ACC112 (cell line): ENCODE results near the gene PFKL.

Experiments
- H2AFZ ChIP-seq: fragments of 200-600 bp; sonication (generic); one replicate; pipeline ENCODE4 v1.6.0; 2017; ENCODE audit warnings: antibody characterized with exemption, low read length; ENCODE audit not compliant: unreplicated experiment
- H3K27ac ChIP-seq: fragments of 200-600 bp; sonication (generic); 2 replicates; pipeline ENCODE4 v1.5.1; 2014; ENCODE audit warnings: low read depth, mild to moderate bottlenecking, antibody characterized with exemption, low read length, moderate library complexity
- H3K27me3 ChIP-seq: fragments of 200-600 bp; sonication (generic); 2 replicates; pipeline ENCODE4 v1.6.1; 2014; ENCODE audit warnings: mild to moderate bottlenecking, antibody characterized with exemption, low read length, moderate library complexity, mixed read lengths; ENCODE audit not compliant: insufficient read depth
- H3K36me3 ChIP-seq: fragments of 200-600 bp; sonication (generic); 2 replicates; pipeline ENCODE4 v1.6.1; 2016; ENCODE audit warnings: mild to moderate bottlenecking, antibody characterized with exemption, low read length, moderate library complexity, mixed read lengths; ENCODE audit not compliant: insufficient read depth
- H3K4me1 ChIP-seq: fragments of 200-600 bp; sonication (generic); one replicate; pipeline ENCODE4 v1.6.1; 2016; ENCODE audit warnings: low read length, mixed read lengths; ENCODE audit not compliant: insufficient read depth, unreplicated experiment, control insufficient read depth
- H3K4me3 ChIP-seq: fragments of 200-600 bp; sonication (generic); 2 replicates; pipeline ENCODE4 v1.5.1; 2014; ENCODE audit warnings: mild to moderate bottlenecking, low read depth, low read length
- H3K79me2 ChIP-seq: fragments of 200-600 bp; sonication (generic); one replicate; pipeline ENCODE4 v1.6.0; 2016; ENCODE audit warnings: low read length; ENCODE audit not compliant: control insufficient read depth, unreplicated experiment, insufficient read depth

Gene PFKL

GRCh38 chr21:44316277-44316900, 16.5 kb downstream of the PFKL start:
- no peak overlapping the region for H3K4me3 ChIP-seq
- no peaks in the 10 kb centered on the region for H3K79me2 ChIP-seq
- H3K27ac ChIP-seq, result no peak overlapping the region
- no peaks in the 10 kb centered on the region for H3K4me1 ChIP-seq
- H2AFZ ChIP-seq, result no peak overlapping the region
- H3K36me3 ChIP-seq, result peaks cover 5% of the 10 kb centered on the region; the same call in 1 of the 2 replicates
- H3K27me3 ChIP-seq, result no peaks in the 10 kb centered on the region

- Histone ChIP-seq H3K4me1 (no peaks in the 10 kb centered on the region), H3K27ac (no peak overlapping the region), H3K27me3 (no peaks in the 10 kb centered on the region), H2AFZ (no peak overlapping the region), H3K79me2 (no peaks in the 10 kb centered on the region), H3K4me3 (no peak overlapping the region), H3K36me3 (peaks cover 3% of the 10 kb centered on the region; the same call in 1 of the 2 replicates)
Observed at GRCh38 chr21:44317241-44317782, 17.5 kb downstream of the PFKL start.

DNA sequence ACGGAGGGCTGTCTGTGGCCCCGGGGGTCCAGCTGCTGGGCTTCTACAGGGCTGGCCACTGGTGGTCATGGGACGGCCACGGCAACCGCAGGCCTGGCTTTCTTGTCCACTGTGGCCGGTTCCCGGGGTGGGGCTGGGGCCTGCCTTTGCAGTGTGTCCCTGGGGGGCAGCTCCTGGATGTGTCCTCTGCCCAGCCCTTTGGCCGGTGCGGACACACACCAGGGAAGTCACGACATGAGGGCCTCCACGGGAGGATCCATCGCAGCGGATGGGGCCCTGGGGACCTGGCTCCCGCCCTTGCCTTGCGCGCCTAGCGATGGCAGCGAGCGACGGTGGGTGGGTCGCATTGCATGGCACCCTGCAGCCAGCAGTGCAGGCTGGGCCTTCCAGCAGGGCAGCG, 18.0 kb downstream of the PFKL start:
- H3K4me1 ChIP-seq, result no peaks in the 10 kb centered on the region
- H2AFZ ChIP-seq, result no peak overlapping the region
- H3K4me3 ChIP-seq, result no peak overlapping the region
- H3K27ac ChIP-seq, result no peak overlapping the region
- H3K27me3 ChIP-seq, result no peaks in the 10 kb centered on the region
- H3K79me2 ChIP-seq, result no peaks in the 10 kb centered on the region
- H3K36me3 ChIP-seq, result peaks cover 3% of the 10 kb centered on the region; the same call in 1 of the 2 replicates

DNA sequence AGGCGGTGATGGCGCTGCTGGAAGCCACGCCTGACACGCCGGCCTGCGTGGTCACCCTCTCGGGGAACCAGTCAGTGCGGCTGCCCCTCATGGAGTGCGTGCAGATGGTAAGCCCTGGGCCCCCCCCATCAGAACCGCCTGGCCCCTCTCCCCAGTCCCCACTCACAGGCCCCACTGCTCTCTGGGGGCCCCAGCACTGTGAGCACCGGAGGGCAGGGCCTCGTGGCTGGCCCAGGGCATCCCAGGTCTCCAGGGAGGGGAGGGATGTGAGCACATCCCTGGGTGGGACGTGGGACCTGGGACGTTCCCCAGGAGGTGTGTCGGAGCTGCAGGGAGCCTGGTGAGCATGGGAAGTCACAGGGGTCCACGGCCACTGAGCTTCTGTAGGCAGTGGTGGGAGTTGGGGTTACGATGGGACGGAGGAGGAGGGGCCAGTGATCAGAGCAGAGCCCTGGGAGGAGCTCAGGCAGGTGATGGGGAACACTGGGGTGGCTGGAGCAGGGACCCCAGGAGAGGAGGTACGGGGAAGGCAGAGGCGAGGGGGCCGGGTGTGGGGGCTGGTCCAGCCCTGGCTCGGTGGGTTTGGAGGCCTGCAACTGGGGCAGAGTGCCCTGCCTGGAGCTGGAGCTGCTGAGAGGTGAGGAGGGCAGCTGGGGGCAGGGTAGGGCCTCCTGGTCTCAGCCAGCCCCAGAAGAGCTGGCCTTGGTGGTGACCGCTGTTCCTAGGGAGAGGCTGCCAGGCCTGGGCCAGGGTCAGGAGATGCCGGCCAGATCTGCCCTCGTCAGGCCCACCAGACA, 18.8 kb downstream of the PFKL start:
- Histone ChIP-seq H3K4me3 (no peak overlapping the region), H3K27ac (no peak overlapping the region), H3K4me1 (no peaks in the 10 kb centered on the region), H3K27me3 (no peaks in the 10 kb centered on the region), H3K36me3 (no peaks in the 10 kb centered on the region), H3K79me2 (no peaks in the 10 kb centered on the region), H2AFZ (no peak overlapping the region)

- Histone ChIP-seq H3K27me3 (no peaks in the 10 kb centered on the region), H3K27ac (no peak overlapping the region), H3K36me3 (no peaks in the 10 kb centered on the region; the same call in 1 of the 2 replicates), H3K4me3 (no peak overlapping the region), H3K79me2 (no peaks in the 10 kb centered on the region), H3K4me1 (no peaks in the 10 kb centered on the region), H2AFZ (no peak overlapping the region)
Observed at GRCh38 chr21:44319407-44320065, 19.7 kb downstream of the PFKL start.

DNA sequence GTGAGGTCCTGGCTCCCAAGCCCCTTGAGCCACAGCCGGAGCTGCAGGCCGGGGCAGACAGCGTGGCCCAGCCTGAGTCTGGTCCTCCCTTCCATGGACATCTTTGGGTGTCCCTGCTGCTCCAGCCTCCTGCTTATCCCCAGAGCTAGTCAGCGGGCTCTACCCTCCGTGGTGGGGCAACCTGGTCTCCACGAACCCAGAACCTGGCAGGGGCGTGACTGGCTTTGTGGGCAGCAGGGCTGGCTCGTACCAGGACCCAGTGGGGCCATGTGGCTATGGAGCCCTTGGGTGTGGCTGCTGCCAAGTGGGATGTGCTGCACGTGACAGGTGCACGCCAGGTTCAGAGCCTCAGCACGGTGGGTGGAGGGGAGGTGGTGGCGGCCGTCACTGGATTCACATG, 21.0 kb downstream of the PFKL start:
- no peak overlapping the region for H3K27ac ChIP-seq
- no peak overlapping the region for H2AFZ ChIP-seq
- H3K4me3 ChIP-seq, result no peak overlapping the region
- H3K27me3 ChIP-seq, result no peaks in the 10 kb centered on the region
- no peaks in the 10 kb centered on the region; the same call in 1 of the 2 replicates for H3K36me3 ChIP-seq
- H3K4me1 ChIP-seq, result no peaks in the 10 kb centered on the region
- no peaks in the 10 kb centered on the region for H3K79me2 ChIP-seq

DNA sequence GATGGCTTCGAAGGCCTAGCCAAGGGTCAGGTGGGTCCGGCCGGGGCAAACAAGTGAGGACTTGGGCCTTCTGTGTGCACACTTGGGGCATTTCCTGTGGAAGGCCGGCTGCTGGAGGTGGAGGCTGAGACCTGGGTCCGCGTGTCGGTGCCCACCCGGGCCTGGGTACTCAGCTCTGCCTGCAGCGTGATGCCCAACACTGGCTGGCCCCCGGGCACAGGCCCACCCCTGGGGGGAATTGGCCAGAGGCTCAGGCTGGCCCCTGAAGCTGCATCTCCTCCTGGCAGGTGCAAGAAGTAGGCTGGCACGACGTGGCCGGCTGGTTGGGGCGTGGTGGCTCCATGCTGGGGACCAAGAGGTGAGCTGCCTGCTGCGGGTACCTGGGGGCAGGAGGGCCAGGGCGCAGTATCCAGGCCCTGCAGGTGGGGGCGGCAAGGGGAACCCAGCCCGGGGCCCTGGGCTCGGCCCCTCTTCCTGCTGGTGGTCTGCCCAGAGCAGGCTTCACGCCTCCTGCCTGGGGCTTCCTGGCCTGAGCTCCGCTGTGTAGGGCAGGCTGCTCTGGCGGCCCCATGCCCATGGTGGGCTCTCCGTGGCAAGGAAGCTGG, 22.1 kb downstream of the PFKL start:
- Histone ChIP-seq H3K4me1 (no peaks in the 10 kb centered on the region), H2AFZ (no peak overlapping the region), H3K36me3 (no peaks in the 10 kb centered on the region; the same call in 1 of the 2 replicates), H3K27ac (no peak overlapping the region), H3K27me3 (no peaks in the 10 kb centered on the region), H3K4me3 (no peak overlapping the region), H3K79me2 (no peaks in the 10 kb centered on the region)

DNA sequence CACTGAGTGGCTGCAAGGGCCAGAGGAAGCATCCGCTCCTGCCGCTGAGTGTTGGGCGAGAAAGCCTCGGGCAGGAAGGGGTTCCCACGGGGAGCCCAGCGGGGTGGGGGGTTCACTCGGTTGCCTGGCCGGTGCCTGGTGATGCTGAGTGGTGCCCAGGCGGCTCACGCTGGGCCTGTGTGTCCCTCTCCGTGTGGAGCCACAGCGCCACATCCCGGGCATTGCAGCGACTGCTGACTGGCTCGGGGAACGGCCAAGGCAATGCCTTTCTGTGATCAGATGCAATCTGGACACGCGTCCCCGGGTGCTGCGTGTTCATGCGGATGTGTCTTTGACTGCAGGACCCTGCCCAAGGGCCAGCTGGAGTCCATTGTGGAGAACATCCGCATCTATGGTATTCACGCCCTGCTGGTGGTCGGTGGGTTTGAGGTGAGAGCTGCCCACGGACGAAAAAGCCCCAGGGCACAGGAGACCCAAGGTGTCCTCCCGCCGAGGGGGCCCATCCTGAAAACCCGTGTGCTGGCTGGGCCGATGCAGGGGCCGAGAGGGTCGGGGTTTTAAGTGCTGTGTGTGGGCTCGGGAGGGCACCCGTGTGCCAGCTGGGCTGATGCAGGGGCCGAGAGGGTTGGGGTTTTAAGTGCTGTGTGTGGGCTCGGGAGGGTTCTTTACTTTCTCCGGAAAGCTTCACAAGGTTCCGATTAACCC, 22.9 kb downstream of the PFKL start:
- no peaks in the 10 kb centered on the region for H3K4me1 ChIP-seq
- no peaks in the 10 kb centered on the region; the same call in 1 of the 2 replicates for H3K36me3 ChIP-seq
- no peak overlapping the region for H3K27ac ChIP-seq
- H3K79me2 ChIP-seq, result no peaks in the 10 kb centered on the region
- H3K27me3 ChIP-seq, result no peaks in the 10 kb centered on the region
- H2AFZ ChIP-seq, result no peak overlapping the region
- no peak overlapping the region for H3K4me3 ChIP-seq

- Histone ChIP-seq H2AFZ (no peak overlapping the region), H3K79me2 (no peaks in the 10 kb centered on the region), H3K27me3 (no peaks in the 10 kb centered on the region), H3K27ac (no peak overlapping the region), H3K4me1 (no peaks in the 10 kb centered on the region), H3K36me3 (no peaks in the 10 kb centered on the region; the same call in 1 of the 2 replicates), H3K4me3 (no peak overlapping the region)
Observed at GRCh38 chr21:44323591-44323990, 23.7 kb downstream of the PFKL start.
